Measurements from ENCODE around the gene LRIG1. TPM values are rescaled to one million over a fixed set of nuclear protein-coding genes. Genes with fewer than 3 reads are reported as not detected.

The LRIG1 gene
- total and polyA plus RNA-seq, 3 experiments from 2014 or later: 37.9 to 47.9 (median 38.2) TPM

- peak overlapping the region; percentile 31 for H3K4me3 ChIP-seq (ENCODE audit: low read length)
- no peaks in the 10 kb centered on the region for H3K9me3 ChIP-seq (ENCODE audit: low read length)
- Mint-ChIP-seq H3K27ac (peak overlapping the region; percentile 0 to 90 (median 65)), H3K36me3 (peaks cover 0 to 3% (median 2%) of the 10 kb centered on the region in 3 donors), H3K4me1 (peaks cover 30 to 43% (median 36%) of the 10 kb centered on the region in 3 donors), H3K4me3 (peak overlapping the region; percentile 49 to 81 (median 73)), H3K9me3 (no peaks in the 10 kb centered on the region), H3K27me3 (no peaks in the 10 kb centered on the region)
- H3K27ac ChIP-seq (ENCODE audit: low read depth, low read length): no peak overlapping the region
- H3K4me1 ChIP-seq (ENCODE audit: insufficient read depth, low read length): peaks cover 23% of the 10 kb centered on the region
- no peaks in the 10 kb centered on the region for H3K36me3 ChIP-seq (ENCODE audit: insufficient read depth, low read length)
- H3K27me3 ChIP-seq (ENCODE audit: insufficient read depth, low read length, poor library complexity, severe bottlenecking): no peaks in the 10 kb centered on the region
- ChIA-PET CTCF (interaction anchor here (1.1 to 1.8 kb wide), 4 partner anchors 18 to 65 kb away, joined by 3 to 12 read pairs (median 5); no protein-coding TSS in a partner anchor), POLR2A (no interaction called here)
- DNase-seq: peak in 1 of 5 donors; percentile 52
Measured at GRCh38 chr3:66472313-66473134, 28.3 kb downstream of the LRIG1 start.

GRCh38 chr3:66470956-66471686 is 29.7 kb downstream of the LRIG1 start:
- H3K4me3 Mint-ChIP-seq: peak overlapping the region in 1 of 7 donors; percentile 68
- no peaks in the 10 kb centered on the region for H3K9me3 ChIP-seq (ENCODE audit: low read length)
- no peak overlapping the region for H3K4me3 ChIP-seq (ENCODE audit: low read length)
- H3K36me3 Mint-ChIP-seq: peaks cover 0 to 3% (median 2%) of the 10 kb centered on the region in 3 donors
- ChIA-PET CTCF (interaction anchor here (1.0 to 1.8 kb wide), 3 partner anchors 12 to 63 kb away, joined by 3 to 7 read pairs (median 3); no protein-coding TSS in a partner anchor), POLR2A (no interaction called here)
- no peaks in the 10 kb centered on the region for H3K27me3 ChIP-seq (ENCODE audit: insufficient read depth, low read length, poor library complexity, severe bottlenecking)
- H3K27ac ChIP-seq (ENCODE audit: low read depth, low read length): no peak overlapping the region
- no peaks in the 10 kb centered on the region for H3K36me3 ChIP-seq (ENCODE audit: insufficient read depth, low read length)
- peaks cover 36 to 42% (median 38%) of the 10 kb centered on the region in 3 donors for H3K4me1 Mint-ChIP-seq
- H3K27ac Mint-ChIP-seq: no peak overlapping the region
- H3K4me1 ChIP-seq (ENCODE audit: insufficient read depth, low read length): peaks cover 23% of the 10 kb centered on the region
- DNase-seq: no peak
- no peaks in the 10 kb centered on the region for H3K9me3 Mint-ChIP-seq
- H3K27me3 Mint-ChIP-seq: no peaks in the 10 kb centered on the region

GRCh38 chr3:66470285-66470684 is 30.5 kb downstream of the LRIG1 start:
- Histone ChIP-seq H3K27me3 (ENCODE audit: insufficient read depth, low read length, poor library complexity, severe bottlenecking) (no peaks in the 10 kb centered on the region), H3K4me3 (ENCODE audit: low read length) (no peak overlapping the region), H3K27ac (ENCODE audit: low read depth, low read length) (no peak overlapping the region), H3K9me3 (ENCODE audit: low read length) (no peaks in the 10 kb centered on the region), H3K36me3 (ENCODE audit: insufficient read depth, low read length) (no peaks in the 10 kb centered on the region), H3K4me1 (ENCODE audit: insufficient read depth, low read length) (peaks cover 23% of the 10 kb centered on the region)
- peaks cover 38 to 44% (median 40%) of the 10 kb centered on the region in 3 donors for H3K4me1 Mint-ChIP-seq
- DNase-seq: no peak
- H3K9me3 Mint-ChIP-seq: no peaks in the 10 kb centered on the region
- peaks cover 0 to 3% (median 2%) of the 10 kb centered on the region in 3 donors for H3K36me3 Mint-ChIP-seq
- POLR2A ChIA-PET: no interaction called here
- CTCF ChIA-PET: interaction anchor here (1.0 to 1.8 kb wide), 2 partner anchors 27 to 63 kb away, joined by 3 to 7 read pairs; no protein-coding TSS in a partner anchor
- H3K27me3 Mint-ChIP-seq: no peaks in the 10 kb centered on the region
- peak overlapping the region in 2 of 7 donors; percentile 56 to 63 for H3K4me3 Mint-ChIP-seq
- H3K27ac Mint-ChIP-seq: peak overlapping the region in 3 of 8 donors; percentile 2 to 40 (median 7)

GRCh38 chr3:66469220-66469640 is 31.6 kb downstream of the LRIG1 start:
- Histone ChIP-seq H3K27me3 (ENCODE audit: insufficient read depth, low read length, poor library complexity, severe bottlenecking) (no peaks in the 10 kb centered on the region), H3K4me3 (ENCODE audit: low read length) (no peak overlapping the region), H3K4me1 (ENCODE audit: insufficient read depth, low read length) (peaks cover 23% of the 10 kb centered on the region), H3K9me3 (ENCODE audit: low read length) (no peaks in the 10 kb centered on the region), H3K36me3 (ENCODE audit: insufficient read depth, low read length) (no peaks in the 10 kb centered on the region), H3K27ac (ENCODE audit: low read depth, low read length) (no peak overlapping the region)
- Mint-ChIP-seq H3K27me3 (no peaks in the 10 kb centered on the region), H3K4me1 (peaks cover 38 to 43% (median 40%) of the 10 kb centered on the region in 3 donors), H3K4me3 (no peak overlapping the region), H3K9me3 (no peaks in the 10 kb centered on the region), H3K27ac (peak overlapping the region in 1 of 8 donors; percentile 17), H3K36me3 (peaks cover 0 to 3% (median 2%) of the 10 kb centered on the region in 3 donors)
- POLR2A ChIA-PET: no interaction called here
- DNase-seq: no peak
- CTCF ChIA-PET: interaction anchor here (1.2 kb wide), 1 partner anchor 353 kb away, joined by 3 read pairs; no protein-coding TSS in a partner anchor

GRCh38 chr3:66467996-66468735 is 32.7 kb downstream of the LRIG1 start:
- CTCF ChIA-PET: interaction anchor here (1.2 kb wide), 1 partner anchor 354 kb away, joined by 3 read pairs; no protein-coding TSS in a partner anchor
- no peak overlapping the region for H3K27ac ChIP-seq (ENCODE audit: low read depth, low read length)

GRCh38 chr3:66466606-66467270 is 34.1 kb downstream of the LRIG1 start:
- Mint-ChIP-seq H3K36me3 (peaks cover 0 to 11% (median 6%) of the 10 kb centered on the region in 3 donors), H3K4me1 (peaks cover 38 to 63% (median 63%) of the 10 kb centered on the region in 3 donors)
- POLR2A ChIA-PET: no interaction called here

More at GRCh38 chr3:66467996-66468735, 32.7 kb downstream of the LRIG1 start:
- Mint-ChIP-seq H3K4me1 (peaks cover 37 to 51% (median 49%) of the 10 kb centered on the region in 3 donors), H3K27me3 (no peaks in the 10 kb centered on the region), H3K9me3 (no peaks in the 10 kb centered on the region), H3K4me3 (no peak overlapping the region), H3K36me3 (peaks cover 0 to 3% (median 2%) of the 10 kb centered on the region in 3 donors), H3K27ac (no peak overlapping the region)
- Histone ChIP-seq H3K4me1 (ENCODE audit: insufficient read depth, low read length) (peaks cover 13% of the 10 kb centered on the region), H3K9me3 (ENCODE audit: low read length) (no peaks in the 10 kb centered on the region), H3K36me3 (ENCODE audit: insufficient read depth, low read length) (no peaks in the 10 kb centered on the region), H3K27me3 (ENCODE audit: insufficient read depth, low read length, poor library complexity, severe bottlenecking) (no peaks in the 10 kb centered on the region), H3K4me3 (ENCODE audit: low read length) (no peak overlapping the region)
- POLR2A ChIA-PET: no interaction called here
- no peak for DNase-seq

GRCh38 chr3:66465587-66465986 is 35.2 kb downstream of the LRIG1 start:
- Histone ChIP-seq H3K27ac (ENCODE audit: low read depth, low read length) (no peak overlapping the region), H3K36me3 (ENCODE audit: insufficient read depth, low read length) (no peaks in the 10 kb centered on the region), H3K9me3 (ENCODE audit: low read length) (no peaks in the 10 kb centered on the region), H3K4me1 (ENCODE audit: insufficient read depth, low read length) (peaks cover 7% of the 10 kb centered on the region), H3K4me3 (ENCODE audit: low read length) (no peak overlapping the region), H3K27me3 (ENCODE audit: insufficient read depth, low read length, poor library complexity, severe bottlenecking) (no peaks in the 10 kb centered on the region)
- no peak for DNase-seq
- ChIA-PET CTCF (no interaction called here), POLR2A (no interaction called here)
- H3K4me1 Mint-ChIP-seq: peaks cover 37 to 72% (median 66%) of the 10 kb centered on the region in 3 donors
- H3K4me3 Mint-ChIP-seq: no peak overlapping the region
- H3K27me3 Mint-ChIP-seq: no peaks in the 10 kb centered on the region
- peaks cover 0 to 20% (median 6%) of the 10 kb centered on the region in 3 donors for H3K36me3 Mint-ChIP-seq
- peak overlapping the region in 1 of 8 donors; percentile 28 for H3K27ac Mint-ChIP-seq
- no peaks in the 10 kb centered on the region for H3K9me3 Mint-ChIP-seq

More at GRCh38 chr3:66466606-66467270, 34.1 kb downstream of the LRIG1 start:
- no peak for DNase-seq
- Mint-ChIP-seq H3K4me3 (no peak overlapping the region), H3K27me3 (no peaks in the 10 kb centered on the region), H3K27ac (no peak overlapping the region), H3K9me3 (no peaks in the 10 kb centered on the region)
- CTCF ChIA-PET: interaction anchor here (0.8 to 1.3 kb wide), 2 partner anchors 13 to 26 kb away, joined by 3 read pairs; no protein-coding TSS in a partner anchor
- H3K27me3 ChIP-seq (ENCODE audit: insufficient read depth, low read length, poor library complexity, severe bottlenecking): no peaks in the 10 kb centered on the region
- no peaks in the 10 kb centered on the region for H3K9me3 ChIP-seq (ENCODE audit: low read length)
- peaks cover 7% of the 10 kb centered on the region for H3K4me1 ChIP-seq (ENCODE audit: insufficient read depth, low read length)
- no peak overlapping the region for H3K4me3 ChIP-seq (ENCODE audit: low read length)
- H3K27ac ChIP-seq (ENCODE audit: low read depth, low read length): no peak overlapping the region
- no peaks in the 10 kb centered on the region for H3K36me3 ChIP-seq (ENCODE audit: insufficient read depth, low read length)

All from CD8-positive, alpha-beta memory T cell (primary cell).